Fibroblast of pulmonary artery (primary cell): Measurements from ENCODE around the gene LPIN3.

Experiments
- DNase-seq: peaks from one replicate; pipeline ENCODE4 v3.0.0-alpha.2; 2010; ENCODE audit warnings: low read depth
- H3K4me3 ChIP-seq: replicated peaks from 2 replicates; pipeline ENCODE4 v1.5.1; 2011; ENCODE audit warnings: low read depth, mild to moderate bottlenecking, control low read depth, low read length, moderate library complexity
- CTCF ChIP-seq: IDR thresholded peaks from 2 replicates; pipeline ENCODE4 v1.5.1; 2011; ENCODE audit warnings: mild to moderate bottlenecking, control low read depth, low read length, inconsistent platforms; ENCODE audit errors: missing control alignments

The LPIN3 gene

GRCh38 chr20:41375846-41376245 lies 35.2 kb downstream of the LPIN3 start:
- no peak for DNase-seq
- no peak for TF ChIP-seq CTCF
- H3K4me3 ChIP-seq: no peak overlapping the region

GRCh38 chr20:41376349-41376748 lies 35.7 kb downstream of the LPIN3 start:
- DNase-seq: no peak
- H3K4me3 ChIP-seq: no peak overlapping the region
- TF ChIP-seq CTCF: no peak

GRCh38 chr20:41377275-41377674 lies 36.7 kb downstream of the LPIN3 start:
- no peak for TF ChIP-seq CTCF
- DNase-seq: no peak
- no peak overlapping the region for H3K4me3 ChIP-seq

- H3K4me3 ChIP-seq: no peak overlapping the region
- TF ChIP-seq CTCF: no peak
- no peak for DNase-seq
These were observed 38.9 kb downstream of the LPIN3 start for GRCh38 chr20:41379551-41379950.

- H3K4me3 ChIP-seq: no peak overlapping the region
- no peak for TF ChIP-seq CTCF
- no peak for DNase-seq
These were observed 40.1 kb downstream of the LPIN3 start for GRCh38 chr20:41380551-41381193.

GRCh38 chr20:41382791-41383305 lies 42.2 kb downstream of the LPIN3 start:
- TF ChIP-seq CTCF: no peak
- no peak for DNase-seq

More at GRCh38 chr20:41382791-41383305, 42.2 kb downstream of the LPIN3 start:
- no peak overlapping the region for H3K4me3 ChIP-seq
